ENCODE results near the gene NHP2.
"Not testable (repeated sequence)": the region's sequence is repeated elsewhere in the genome, so short reads cannot be mapped to it uniquely, and the experiment has no call there.

NHP2 gene

DNA sequence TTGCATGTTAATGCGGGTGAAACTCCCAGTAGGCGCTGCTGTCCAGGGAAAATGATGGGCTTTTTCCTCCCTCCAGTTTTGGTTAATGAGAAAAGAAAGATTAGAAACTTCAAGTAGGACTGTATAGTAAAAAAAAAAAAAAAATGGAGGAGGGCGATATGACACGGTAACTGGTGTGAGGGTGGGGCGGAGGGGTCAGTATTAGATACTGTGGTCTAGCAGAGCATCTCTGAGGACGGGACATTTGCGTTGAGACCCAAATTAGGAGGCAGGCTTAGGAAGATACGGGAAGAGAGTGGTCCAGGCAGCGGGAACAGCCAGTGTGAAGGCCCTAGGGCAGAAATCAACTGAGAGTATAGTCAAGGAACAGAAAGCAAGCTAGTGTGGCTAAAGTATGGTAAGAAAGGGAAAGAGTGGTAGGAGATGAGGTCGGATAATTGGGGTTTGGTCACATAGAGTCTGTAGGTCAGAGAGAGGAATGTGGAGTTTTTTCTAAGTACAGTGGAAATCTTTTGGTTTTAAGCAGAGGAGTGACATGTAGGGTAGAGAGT is 22.2 kb downstream of the NHP2 start:
- DNase-seq: no peak

DNA sequence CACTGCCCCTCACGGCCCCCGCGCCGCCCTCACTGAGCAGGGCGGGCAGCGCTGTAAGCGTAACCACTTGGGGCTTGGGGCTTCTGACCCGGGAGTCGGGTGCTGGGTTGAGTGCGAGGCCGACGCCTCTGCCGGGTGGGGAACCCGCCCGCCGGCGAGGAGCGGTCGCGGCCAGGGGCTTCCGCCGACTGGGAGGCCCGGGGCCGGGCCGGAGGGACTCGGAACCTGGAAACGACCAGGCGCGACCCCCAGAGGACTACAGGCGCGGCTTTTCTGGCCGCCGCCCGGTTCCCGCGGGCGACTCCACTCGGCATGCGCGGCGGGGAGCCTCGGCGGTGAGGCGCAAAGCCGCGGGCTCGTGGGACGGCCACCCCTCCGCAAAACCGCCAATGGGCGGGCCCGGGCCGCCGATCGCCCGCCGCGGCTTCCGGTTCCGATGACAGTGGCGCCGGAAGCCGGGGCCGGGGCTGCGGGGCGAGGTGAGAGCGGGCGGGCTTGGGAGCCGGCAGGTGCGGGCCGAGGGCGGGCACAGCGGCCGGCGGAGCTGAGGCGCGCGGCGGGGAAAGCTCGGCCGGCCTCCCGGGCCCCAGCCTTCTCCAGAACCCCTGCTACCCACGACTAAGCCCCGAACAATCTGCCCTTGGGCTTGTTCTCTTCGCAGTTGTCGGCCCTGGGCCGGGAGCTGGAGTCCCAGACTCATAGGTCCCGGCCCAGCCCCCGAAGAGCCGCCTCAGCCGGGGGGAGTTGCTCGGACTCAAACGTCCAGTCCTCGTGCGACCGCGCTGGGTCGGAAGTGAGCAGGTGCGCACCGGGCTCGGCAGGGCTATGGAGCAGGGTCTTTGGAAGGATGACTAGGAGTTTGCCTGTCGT is 22.9 kb downstream of the NHP2 start, which contains the start of gene RMND5B:
Gene RMND5B (plus strand): TSS at position 439 of the 870 bp plus-strand sequence. CDS start 7,106 bp downstream, outside the sequence.
- peak in 49 of 51 donors; percentile 20 to 88 (median 72) for DNase-seq

DNA sequence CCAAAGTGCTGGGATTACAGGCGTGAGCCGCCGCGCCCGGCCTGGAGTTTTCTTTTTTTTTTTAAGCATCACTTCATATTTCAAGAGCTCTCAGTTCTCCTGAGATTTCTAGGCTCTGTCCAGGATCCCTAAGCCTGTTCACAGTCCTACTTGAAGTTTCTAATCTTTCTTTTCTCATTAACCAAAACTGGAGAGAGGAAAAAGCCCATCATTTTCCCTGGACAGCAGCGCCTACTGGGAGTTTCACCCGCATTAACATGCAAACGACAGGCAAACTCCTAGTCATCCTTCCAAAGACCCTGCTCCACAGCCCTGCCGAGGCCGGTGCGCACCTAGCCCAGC is 23.5 kb downstream of the NHP2 start:
- DNase-seq: not testable (repeated sequence)

DNA sequence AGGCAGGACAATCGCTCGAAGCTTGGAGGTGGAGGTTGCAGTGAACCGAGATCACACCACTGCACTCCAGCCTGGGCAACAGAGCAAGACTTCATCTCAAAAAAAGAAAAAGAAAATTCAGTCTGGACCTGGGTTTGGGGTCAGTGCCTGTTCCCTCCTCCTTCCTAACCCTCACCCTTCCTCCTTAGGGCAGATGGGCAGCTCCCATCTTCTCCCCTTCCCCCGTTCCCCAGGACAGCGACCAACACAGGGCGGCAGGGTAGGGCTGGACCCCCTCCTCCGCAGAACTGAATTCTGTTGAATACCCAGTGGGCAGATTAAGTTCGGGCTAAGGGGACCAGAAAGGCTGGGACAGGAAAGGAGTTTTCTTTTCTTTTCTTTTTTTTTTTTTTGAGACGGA is 24.4 kb downstream of the NHP2 start:
- DNase-seq: no peak

DNA sequence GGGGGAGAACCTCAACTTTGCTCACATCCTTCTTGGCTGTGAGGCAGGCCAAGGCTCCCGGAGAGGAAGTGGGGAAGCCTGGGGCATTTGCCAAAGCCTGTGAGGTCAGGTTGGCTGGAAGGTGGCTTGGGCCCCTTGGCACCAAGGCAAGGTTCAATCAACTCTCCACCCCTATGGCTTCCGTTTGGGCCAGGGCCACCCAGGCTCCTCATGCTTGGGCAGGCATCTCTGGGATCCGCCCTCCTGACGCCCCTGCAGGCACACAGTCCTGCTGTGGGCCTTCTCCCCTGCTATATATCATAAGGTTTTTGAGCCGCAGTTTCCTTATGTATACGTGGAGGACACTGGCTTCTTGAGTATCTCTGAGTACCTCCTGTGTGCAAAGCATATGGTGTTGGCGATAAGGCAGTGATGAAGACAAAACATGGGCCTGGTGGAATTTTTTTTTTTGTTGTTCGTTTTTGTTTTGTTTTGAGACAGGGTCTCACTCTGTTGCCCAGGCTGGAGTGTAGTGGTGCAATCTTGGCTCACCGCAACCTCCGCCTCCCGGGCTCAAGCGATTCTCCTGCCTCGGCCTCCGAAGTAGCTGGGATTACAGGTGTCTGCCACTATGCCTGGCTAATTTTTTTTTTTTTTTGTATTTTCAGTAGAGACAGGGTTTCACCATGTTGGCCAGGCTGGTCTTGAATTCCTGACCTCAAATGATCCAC is 26.2 kb downstream of the NHP2 start:
- not testable (repeated sequence) for DNase-seq

DNA sequence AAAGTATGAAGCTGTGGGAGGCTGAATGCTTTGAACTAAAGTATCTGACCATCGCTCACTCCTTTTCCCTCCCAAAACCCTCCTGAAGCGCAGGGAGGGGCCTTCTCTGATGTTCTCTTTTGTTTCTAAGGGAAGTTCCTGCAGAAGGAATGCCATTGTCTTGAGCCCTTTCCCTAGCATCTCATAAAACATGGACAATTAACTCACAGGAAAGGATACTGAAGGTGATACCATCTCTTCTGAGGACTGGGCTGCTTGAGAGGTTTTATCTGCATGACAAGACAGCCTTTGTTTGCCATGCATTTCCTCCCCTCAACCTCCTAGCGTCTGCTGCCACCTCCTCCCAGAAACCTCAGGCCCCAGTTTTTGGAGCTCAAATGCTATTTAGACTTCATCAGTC is 27.1 kb downstream of the NHP2 start:
- no peak for DNase-seq

DNA sequence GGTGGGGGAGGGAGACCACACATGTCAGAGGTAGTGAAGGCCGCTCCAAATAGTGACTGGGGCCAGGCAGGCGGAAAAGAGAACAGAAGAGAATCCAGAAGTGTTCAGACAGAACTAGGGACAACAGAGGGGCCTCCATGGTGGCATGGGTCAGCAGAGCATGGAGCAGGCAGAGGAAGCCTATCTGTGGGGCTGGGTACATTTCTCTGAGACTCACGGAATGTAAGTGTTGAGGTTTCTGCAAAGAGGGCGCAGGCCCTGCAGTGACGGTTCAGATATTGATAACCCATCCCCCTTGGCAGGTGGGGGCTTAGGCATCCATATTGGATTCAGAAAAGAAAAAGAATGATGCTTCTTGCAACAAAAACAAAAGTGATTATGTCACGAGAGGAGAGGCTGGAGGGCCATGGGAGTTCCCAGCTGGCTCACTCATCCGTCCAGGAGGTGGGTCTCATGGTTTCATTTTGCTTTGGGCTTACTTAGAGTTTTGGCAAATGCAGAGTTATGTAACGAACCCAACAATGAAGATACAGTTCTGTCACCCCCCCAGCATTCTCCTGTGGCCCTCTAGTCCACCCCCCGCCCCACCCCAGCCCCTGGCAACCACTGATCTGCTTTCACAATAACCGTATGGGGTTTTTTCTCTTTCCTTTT is 28.3 kb downstream of the NHP2 start:
- no peak for DNase-seq

DNA sequence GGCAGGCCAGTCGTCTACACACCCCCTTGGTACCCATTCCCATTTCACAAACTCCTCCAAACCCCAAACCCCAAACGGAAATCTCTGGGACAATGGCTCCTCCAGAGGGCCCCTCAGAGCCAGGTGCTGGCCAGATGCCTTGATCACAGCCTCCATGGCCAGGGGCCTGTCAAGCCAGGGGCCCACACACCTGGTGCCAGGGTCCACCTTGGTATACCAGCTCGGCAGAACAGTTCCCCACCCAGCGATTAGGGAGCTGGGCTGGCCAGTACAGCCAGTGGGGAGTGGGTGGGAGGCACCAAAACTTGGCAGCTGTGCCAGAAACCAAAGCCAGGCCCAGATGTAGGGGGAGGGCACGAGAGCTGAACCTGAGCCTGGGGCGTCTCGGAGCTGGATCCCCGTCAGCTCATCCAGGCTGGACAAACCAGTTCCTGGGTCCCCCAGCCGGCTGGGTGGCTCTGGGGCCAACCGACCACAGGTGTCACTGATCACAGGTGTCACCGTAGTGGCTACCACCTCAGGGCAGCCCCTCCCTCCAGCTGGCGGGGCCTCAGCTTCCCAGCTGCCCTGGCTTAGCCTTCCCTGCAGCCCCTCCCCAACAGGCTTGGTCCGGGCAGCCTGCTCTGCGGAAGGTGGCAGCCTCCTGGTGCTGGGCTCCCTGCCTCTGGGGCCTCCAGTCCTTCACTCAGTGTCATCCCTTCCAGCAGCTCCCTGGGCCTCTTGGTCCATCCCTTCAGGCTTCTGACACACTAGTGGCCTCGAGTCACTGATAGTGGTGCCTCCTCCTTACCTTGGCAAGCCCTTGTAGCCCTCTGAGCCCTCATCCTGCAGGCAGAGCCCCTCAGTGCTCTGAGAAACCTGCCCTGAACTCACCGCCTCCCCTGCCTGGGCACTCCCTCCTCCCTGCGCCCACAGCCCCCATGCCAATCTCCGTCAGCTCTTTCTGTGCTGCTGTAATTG is 29.4 kb downstream of the NHP2 start:
- DNase-seq: no peak

DNA sequence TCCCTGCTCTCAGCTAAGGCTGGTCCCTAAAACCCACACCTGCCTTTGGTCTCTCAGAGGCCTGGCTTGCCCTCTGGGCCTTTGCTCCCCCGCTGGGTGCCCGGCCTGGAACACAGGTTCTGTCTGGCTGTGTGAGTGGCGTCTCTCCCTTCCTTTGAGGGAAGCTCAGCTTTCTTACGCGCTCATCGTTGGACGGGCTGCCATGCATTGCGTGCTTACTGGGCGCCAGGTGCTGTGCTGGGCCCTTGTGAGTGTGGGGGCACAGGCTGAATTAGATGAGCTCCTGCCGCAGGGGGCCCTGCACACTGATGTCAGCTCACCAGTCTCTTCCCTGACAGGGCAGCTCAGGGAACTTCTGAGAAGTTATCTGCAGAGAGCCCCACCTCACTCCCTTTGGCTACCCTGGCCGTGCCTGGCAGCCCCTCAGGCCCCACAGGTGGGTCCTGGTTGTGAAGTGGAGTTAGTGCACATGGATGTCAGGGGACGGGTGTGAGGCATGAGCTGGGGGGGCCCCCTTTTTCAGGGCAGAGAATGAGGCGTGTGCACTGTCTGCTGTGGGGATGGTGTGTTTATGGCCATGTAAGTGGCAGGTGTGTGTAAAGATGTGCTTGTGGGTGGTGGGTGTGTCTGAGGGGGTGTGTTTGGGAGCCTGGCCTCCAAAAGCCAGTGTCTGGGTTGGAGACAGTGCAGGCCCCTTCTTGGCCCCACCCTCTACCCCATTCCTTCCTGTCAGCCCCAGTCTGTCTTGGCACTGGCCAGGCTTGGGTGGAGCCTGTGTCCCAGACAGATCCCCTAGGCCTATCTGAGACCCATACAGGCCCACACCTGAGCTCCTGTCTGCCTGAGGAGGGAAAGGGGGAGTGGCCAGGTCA is 30.4 kb downstream of the NHP2 start:
- DNase-seq: no peak

DNA sequence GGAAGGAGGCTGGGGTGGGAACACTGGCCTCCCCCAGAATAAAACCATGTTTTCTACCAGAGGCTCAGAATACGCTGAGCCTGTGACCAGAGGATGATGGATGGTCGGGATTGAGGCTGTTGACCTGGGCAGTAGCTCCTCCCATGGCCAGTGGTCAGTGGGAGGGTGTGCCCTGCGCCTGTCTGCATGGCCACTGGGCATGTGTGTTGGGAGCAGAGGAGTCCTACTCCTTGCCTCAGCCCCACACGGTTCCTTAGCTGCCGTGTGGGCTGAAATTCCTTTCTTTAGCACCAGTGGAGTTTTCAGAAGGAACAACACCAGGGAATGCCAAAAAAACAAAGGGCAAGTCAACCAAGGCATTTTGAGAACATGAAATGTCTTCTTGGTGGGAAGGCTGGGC is 31.3 kb downstream of the NHP2 start:
- DNase-seq: no peak

DNA sequence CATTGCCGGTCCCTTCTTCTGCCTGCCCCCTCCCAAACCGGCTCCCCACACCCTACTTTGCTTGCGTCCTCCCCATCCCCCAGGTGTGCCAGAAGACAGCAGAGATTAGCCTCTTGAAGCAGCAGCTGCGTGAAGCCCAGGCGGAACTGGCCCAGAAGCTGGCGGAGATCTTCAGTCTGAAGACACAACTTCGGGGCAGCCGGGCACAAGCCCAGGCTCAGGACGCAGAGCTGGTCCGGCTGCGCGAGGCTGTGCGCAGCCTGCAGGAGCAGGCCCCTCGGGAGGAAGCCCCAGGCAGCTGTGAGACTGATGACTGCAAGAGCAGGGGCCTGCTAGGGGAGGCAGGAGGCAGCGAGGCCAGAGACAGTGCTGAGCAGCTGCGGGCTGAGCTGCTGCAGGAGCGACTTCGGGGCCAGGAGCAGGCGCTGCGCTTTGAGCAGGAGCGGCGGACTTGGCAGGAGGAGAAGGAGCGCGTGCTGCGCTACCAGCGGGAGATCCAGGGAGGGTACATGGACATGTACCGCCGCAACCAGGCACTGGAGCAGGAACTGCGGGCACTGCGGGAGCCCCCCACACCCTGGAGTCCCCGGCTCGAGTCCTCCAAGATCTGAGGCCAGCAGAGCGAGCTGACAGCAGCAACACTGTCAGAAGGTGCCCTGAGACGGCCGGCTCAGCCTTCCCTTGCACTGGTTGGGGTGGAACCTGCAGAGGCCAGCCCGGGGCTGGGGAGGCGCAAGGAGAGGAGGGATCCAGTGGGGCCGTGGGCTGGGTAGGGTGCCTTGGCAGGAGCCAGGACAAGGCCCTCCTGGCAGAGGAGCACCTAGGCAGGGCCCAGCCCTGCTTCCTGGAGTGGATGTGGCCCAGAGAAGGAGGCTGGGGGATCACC is 32.1 kb downstream of the NHP2 start:
- DNase-seq: peak in 1 of 51 donors; percentile 45

DNA sequence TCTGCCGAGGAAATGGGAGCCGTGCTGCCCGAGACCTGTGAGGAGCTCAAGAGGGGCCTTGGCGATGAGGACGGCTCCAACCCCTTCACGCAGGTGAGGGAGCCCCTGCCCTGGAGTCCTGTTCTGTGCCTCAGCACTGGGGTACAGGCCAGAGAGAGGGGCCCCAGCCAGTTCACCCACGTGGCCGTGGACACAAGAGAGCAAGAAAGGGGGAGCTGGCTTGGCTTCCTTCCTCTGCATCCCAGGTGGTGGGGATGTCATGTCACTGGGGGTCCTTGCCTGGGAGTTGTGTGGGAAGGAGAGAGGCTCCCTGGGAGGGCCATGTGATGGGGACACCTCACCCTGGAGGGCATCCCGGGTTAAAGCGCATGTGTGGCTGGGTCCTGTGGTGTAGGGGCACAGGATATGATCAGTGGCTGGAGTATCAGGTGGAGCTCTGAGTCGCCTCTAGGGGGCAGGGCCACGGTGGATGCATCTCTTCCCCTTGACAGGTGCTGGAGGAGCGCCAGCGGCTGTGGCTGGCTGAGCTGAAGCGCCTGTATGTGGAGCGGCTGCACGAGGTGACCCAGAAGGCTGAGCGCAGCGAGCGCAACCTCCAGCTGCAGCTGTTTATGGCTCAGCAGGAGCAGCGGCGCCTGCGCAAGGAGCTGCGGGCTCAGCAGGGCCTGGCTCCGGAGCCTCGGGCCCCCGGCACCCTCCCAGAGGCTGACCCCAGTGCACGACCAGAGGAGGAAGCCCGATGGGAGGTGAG is 32.9 kb downstream of the NHP2 start:
- DNase-seq: peak in 22 of 51 donors; percentile 6 to 53 (median 30)

DNA sequence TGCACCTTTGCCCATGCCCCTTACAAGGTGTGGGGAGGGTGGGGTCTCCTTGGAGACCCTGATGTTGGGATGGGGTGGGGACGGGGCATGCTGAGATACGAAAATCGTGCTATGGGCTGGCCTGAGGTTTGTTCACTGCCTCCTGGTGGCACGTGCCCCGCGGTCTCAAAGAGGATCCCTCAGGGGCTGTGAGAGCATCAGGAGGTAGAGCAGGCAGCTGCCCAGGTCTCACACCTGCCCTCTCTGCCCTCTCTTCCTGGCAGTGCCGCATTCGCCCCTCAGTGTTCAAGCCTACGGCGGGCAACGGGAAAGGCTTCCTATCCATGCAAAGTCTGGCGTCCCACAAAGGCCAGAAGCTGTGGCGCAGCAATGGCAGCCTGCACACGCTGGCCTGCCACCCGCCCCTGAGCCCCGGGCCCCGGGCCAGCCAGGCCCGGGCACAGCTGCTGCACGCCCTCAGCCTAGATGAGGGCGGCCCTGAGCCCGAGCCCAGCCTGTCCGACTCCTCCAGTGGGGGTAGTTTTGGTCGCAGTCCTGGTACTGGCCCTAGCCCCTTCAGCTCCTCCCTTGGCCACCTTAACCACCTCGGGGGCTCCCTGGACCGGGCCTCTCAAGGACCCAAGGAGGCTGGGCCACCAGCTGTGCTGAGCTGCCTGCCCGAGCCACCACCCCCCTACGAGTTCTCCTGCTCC is 33.6 kb downstream of the NHP2 start:
- DNase-seq: no peak

DNA sequence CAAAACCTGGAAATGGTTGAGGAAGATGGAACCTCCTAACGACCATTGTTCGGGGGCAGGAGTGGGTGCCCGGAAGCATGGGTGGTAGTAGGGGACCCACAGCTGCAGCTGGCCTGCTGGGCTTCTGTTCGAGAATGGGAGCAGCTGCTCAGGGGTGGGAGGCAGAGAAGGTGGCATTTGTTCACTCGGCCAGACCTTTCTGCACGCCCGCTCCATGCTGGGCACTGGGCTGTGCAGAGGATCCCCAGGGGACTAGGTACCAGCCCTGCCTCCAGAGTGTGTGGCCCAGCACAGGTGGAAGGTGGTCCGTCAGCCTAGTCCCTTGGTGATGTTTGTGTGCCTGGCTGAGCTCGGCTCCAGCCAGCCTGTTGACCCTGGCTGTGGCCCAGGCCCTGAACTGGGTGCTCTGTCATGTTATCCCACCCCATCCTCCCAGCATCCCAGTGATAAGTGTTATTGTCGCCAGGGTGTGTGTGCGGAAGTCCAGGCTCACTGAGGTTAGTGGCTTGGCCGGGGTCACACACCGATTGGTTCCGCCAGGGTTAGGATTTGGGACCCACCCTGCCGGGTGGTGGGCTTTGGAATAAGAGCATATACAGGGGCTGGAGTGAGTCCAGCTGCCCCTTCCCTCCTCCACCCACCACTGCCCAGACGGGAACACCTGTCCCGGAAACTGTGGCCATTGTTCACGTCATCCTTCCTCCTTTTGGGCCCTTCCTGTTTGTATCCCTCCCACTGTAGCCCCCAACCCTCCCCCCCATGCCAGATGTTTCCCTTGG is 35.6 kb downstream of the NHP2 start:
- DNase-seq: no peak

DNA sequence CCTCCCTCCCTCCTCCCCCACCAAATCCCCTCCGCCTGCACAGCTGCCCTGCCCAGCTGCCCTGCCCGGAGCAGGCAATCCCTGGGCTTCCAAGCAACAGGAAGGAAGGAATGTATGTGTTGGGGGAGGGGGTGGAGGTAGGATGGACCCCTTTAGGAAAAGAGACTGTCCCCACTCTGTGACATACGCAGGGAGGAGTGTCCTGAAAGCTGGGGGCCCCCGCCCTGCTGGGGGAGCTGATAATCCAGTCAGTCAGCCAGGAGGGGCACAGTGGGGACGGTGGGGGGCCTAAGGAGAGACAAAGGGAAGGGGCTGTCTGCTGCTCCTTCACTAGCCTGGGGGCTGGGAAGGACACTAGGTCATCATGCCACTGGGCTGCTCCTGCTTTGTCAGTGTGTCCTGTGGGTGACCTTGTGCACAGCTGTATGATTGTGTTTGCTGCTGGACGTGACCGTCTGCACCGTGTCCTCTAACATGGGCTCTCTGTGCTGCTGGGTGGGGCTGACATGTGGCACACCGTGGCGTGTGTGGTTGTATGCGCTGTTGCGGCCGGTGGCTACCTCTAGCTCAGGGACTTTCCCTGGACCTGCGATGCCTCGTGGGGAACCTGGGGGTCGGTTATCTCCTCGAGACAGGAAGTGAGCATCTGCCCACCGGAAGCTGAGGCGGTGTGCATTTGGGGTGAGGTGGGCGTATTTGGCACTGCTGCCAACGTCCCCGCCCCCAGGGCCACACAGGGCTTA is 37.4 kb downstream of the NHP2 start:
- DNase-seq: no peak

DNA sequence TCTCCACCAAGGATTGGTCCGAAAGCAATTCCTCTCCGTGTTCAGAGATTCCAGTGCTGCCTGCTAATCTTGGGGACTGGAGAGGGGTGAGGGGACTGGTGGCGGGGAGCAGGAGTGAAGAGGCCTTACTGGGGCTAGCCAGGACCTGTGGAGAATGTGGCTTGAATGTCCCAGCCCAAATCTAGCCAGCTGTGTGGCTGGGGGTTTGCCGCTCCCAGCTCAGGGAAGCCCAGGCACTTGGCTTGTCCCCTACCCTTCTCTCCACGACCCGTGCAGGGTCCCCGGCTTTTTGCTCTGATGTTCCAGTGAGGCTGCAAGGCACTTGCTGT is 37.9 kb downstream of the NHP2 start:
- no peak for DNase-seq
